OCI-LY1 (cell line): Measurements from ENCODE around the gene FRS3.

Experiments
- H2AFZ ChIP-seq: fragments of 200-600 bp; sonication (generic), shearing (Covaris generic); 2 replicates; pipeline ENCODE4 v1.6.0; 2014; ENCODE audit warnings: antibody characterized with exemption, mild to moderate bottlenecking, low read length
- H3F3A ChIP-seq: fragments of 200-600 bp; sonication (generic), shearing (Covaris generic); 2 replicates; pipeline ENCODE4 v1.6.0; 2014; ENCODE audit warnings: mild to moderate bottlenecking, antibody characterized with exemption, low read length, moderate library complexity; ENCODE audit not compliant: insufficient read depth
- H3K27ac ChIP-seq: fragments of 200-600 bp; sonication (generic); 2 replicates; pipeline ENCODE4 v1.5.1; 2014; ENCODE audit warnings: low read length, mixed run types, mild to moderate bottlenecking, low read depth; ENCODE audit not compliant: poor library complexity, severe bottlenecking
- H3K27me3 ChIP-seq: fragments of 200-600 bp; sonication (generic); 2 replicates; pipeline ENCODE4 v1.6.0; 2014; ENCODE audit warnings: antibody characterized with exemption, mild to moderate bottlenecking, low read length, moderate library complexity; ENCODE audit not compliant: insufficient read depth
- H3K36me3 ChIP-seq: fragments of 200-600 bp; sonication (generic); 2 replicates; pipeline ENCODE4 v1.6.1; 2014; ENCODE audit warnings: mild to moderate bottlenecking, antibody characterized with exemption, low read length, moderate library complexity, mixed read lengths; ENCODE audit not compliant: insufficient read depth
- H3K4me1 ChIP-seq: fragments of 200-600 bp; sonication (generic); 2 replicates; pipeline ENCODE4 v1.5.1; 2014; ENCODE audit warnings: mild to moderate bottlenecking, low read length, moderate library complexity; ENCODE audit not compliant: insufficient read depth, severe bottlenecking
- H3K4me2 ChIP-seq: fragments of 200-600 bp; sonication (generic), shearing (Covaris generic); 2 replicates; pipeline ENCODE4 v1.6.1; 2014; ENCODE audit warnings: low read length
- H3K4me3 ChIP-seq: fragments of 200-600 bp; sonication (generic); 2 replicates; pipeline ENCODE4 v1.5.1; 2014; ENCODE audit warnings: low read length, low read depth, mild to moderate bottlenecking, mixed read lengths; ENCODE audit not compliant: poor library complexity, severe bottlenecking
- H3K79me2 ChIP-seq: fragments of 200-600 bp; shearing (Covaris generic); 2 replicates; pipeline ENCODE4 v1.6.1; 2016; ENCODE audit warnings: mixed run types, low read length, mixed read lengths; ENCODE audit not compliant: insufficient read depth
- H3K9ac ChIP-seq: fragments of 200-600 bp; sonication (generic), shearing (Covaris generic); 2 replicates; pipeline ENCODE4 v1.6.1; 2014; ENCODE audit warnings: mild to moderate bottlenecking, low read length, mixed read lengths
- H3K9me2 ChIP-seq: fragments of 200-600 bp; sonication (generic), shearing (Covaris generic); 2 replicates; pipeline ENCODE4 v1.6.1; 2014; ENCODE audit warnings: low read depth, mild to moderate bottlenecking, low read length, mixed read lengths
- H3K9me3 ChIP-seq: fragments of 200-600 bp; shearing (Covaris generic); 2 replicates; pipeline ENCODE4 v1.6.1; 2014; ENCODE audit warnings: low read length, mixed read lengths
- H4K20me1 ChIP-seq: fragments of 200-600 bp; sonication (generic), shearing (Covaris generic); 2 replicates; pipeline ENCODE4 v1.6.0; 2016; ENCODE audit warnings: mild to moderate bottlenecking, low read length; ENCODE audit not compliant: insufficient read depth
- EZH2 ChIP-seq: fragments of 200-600 bp; sonication (generic), shearing (Covaris generic); IDR thresholded peaks from 2 replicates; pipeline ENCODE4 v1.8.0; 2017; ENCODE audit warnings: borderline replicate concordance, mixed run types, mild to moderate bottlenecking, antibody characterized with exemption, low read length, moderate library complexity, mixed read lengths
- TF ChIP-seq, protein P1 (sequence below): fragments of 200-600 bp; sonication (generic), shearing (Covaris generic); IDR thresholded peaks from 2 replicates; pipeline ENCODE4 v1.5.1; 2017; ENCODE audit warnings: mild to moderate bottlenecking, antibody characterized with exemption, low read length, moderate library complexity, mixed read lengths

The FRS3 gene

DNA sequence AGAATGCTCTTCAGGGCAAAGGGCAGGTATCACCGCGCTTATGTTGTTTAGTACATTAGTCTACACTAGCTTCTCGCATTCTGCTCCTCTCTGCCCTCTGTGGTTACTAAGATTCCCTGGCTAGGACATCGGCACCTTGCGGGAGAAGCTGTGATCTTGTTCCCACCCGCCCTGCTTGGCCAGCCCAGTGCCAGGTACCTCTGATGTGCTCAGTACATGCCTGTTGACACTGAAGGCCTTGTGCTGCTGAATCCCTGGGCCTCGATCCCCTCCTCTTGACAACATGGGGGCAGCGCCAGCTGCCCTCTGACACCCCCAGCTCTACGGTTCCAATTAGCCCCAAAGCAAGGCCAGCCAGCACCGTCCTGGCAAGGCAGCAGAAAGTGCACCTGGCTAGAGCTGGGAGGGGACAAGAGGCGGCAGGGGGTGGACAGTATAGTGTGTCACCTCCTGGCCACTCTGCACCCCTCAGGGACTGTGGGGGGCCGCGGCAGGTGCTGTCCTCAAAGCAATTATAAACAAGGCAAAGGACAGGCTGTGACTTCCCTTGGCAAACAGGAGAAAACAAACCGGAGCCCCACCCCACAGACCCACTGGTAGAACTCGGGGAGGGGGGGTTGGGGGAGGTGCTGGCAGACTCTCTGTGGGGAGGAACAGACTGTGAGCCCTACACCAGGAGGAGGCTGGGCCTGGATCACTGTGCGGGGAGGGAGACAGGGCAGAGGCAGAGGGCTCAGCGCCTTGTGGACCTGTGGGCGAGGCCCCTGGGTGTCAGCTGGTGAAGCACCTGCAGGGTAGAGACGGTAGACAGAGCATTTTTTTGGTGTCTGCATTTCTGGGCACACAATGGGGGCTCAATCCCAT is 51.4 kb downstream of the FRS3 start:
- H4K20me1 ChIP-seq, result no peaks in the 10 kb centered on the region
- H3K27me3 ChIP-seq, result no peaks in the 10 kb centered on the region
- H3K4me1 ChIP-seq, result peaks cover 77% of the 10 kb centered on the region
- H3K9me2 ChIP-seq, result no peaks in the 10 kb centered on the region
- peak overlapping the region; percentile 27; the same call in 1 of the 2 replicates for H3K4me2 ChIP-seq
- H3F3A ChIP-seq, result no peaks in the 10 kb centered on the region
- H3K27ac ChIP-seq, result peak overlapping the region; percentile 45
- no peaks in the 10 kb centered on the region for H3K36me3 ChIP-seq
- no peaks in the 10 kb centered on the region for H3K9me3 ChIP-seq
- no peak overlapping the region for H2AFZ ChIP-seq
- H3K4me3 ChIP-seq, result no peak overlapping the region
- no peak for TF ChIP-seq EZH2
- TF ChIP-seq, protein P1, sequence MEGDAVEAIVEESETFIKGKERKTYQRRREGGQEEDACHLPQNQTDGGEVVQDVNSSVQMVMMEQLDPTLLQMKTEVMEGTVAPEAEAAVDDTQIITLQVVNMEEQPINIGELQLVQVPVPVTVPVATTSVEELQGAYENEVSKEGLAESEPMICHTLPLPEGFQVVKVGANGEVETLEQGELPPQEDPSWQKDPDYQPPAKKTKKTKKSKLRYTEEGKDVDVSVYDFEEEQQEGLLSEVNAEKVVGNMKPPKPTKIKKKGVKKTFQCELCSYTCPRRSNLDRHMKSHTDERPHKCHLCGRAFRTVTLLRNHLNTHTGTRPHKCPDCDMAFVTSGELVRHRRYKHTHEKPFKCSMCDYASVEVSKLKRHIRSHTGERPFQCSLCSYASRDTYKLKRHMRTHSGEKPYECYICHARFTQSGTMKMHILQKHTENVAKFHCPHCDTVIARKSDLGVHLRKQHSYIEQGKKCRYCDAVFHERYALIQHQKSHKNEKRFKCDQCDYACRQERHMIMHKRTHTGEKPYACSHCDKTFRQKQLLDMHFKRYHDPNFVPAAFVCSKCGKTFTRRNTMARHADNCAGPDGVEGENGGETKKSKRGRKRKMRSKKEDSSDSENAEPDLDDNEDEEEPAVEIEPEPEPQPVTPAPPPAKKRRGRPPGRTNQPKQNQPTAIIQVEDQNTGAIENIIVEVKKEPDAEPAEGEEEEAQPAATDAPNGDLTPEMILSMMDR, result no peak
- H3K9ac ChIP-seq, result no peak overlapping the region; the same call in 1 of the 2 replicates
- H3K79me2 ChIP-seq, result no peaks in the 10 kb centered on the region

DNA sequence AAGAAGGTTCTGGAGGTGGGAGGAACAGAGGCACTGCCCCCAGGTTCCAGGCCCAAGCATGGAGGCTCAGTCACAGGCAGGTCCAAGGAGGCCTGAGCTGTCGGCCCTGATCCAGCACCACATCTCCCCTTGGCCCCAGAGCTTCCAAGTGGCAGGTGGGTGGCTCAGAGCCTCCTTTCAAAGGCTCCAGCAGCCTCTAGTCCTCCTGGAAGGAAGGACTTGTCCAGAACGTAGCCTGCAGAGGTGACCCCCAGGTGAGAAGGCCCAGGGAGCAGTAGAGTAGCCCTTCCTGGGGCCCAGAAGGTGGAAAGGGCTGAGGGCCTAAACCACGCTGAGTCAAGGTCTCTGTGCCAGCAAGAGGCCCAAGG is 52.0 kb downstream of the FRS3 start:
- Histone ChIP-seq H3F3A (no peaks in the 10 kb centered on the region), H3K4me3 (no peak overlapping the region), H3K9ac (no peak overlapping the region), H3K9me2 (no peaks in the 10 kb centered on the region), H3K9me3 (no peaks in the 10 kb centered on the region), H3K36me3 (no peaks in the 10 kb centered on the region), H3K4me2 (no peak overlapping the region), H3K4me1 (peaks cover 74% of the 10 kb centered on the region), H3K27me3 (no peaks in the 10 kb centered on the region), H2AFZ (no peak overlapping the region), H4K20me1 (no peaks in the 10 kb centered on the region), H3K79me2 (no peaks in the 10 kb centered on the region), H3K27ac (peak overlapping the region; percentile 45)
- TF ChIP-seq EZH2, result no peak
- TF ChIP-seq, protein P1, result no peak

GRCh38 chr6:41726876-41727275 is 52.8 kb downstream of the FRS3 start:
- Histone ChIP-seq H3K27me3 (no peaks in the 10 kb centered on the region), H3F3A (no peaks in the 10 kb centered on the region), H3K36me3 (no peaks in the 10 kb centered on the region), H3K79me2 (no peaks in the 10 kb centered on the region), H3K4me2 (no peak overlapping the region), H3K27ac (no peak overlapping the region), H3K9me2 (no peaks in the 10 kb centered on the region), H3K4me3 (no peak overlapping the region), H3K4me1 (peaks cover 66% of the 10 kb centered on the region), H2AFZ (no peak overlapping the region), H3K9me3 (no peaks in the 10 kb centered on the region), H3K9ac (no peak overlapping the region), H4K20me1 (no peaks in the 10 kb centered on the region)
- TF ChIP-seq, protein P1, result no peak
- TF ChIP-seq EZH2, result no peak
